Smooth muscle cell of the brain vasculature (primary cell): ENCODE data around the gene MAX.
"Not testable (repeated sequence)": the region's sequence is repeated elsewhere in the genome, so short reads cannot be mapped to it uniquely, and the experiment has no call there.

Experiments used
- DNase-seq: peaks from one replicate; pipeline ENCODE4 v3.0.0-alpha.2; 2012; ENCODE audit warnings: low read depth, low spot score

MAX gene

DNA sequence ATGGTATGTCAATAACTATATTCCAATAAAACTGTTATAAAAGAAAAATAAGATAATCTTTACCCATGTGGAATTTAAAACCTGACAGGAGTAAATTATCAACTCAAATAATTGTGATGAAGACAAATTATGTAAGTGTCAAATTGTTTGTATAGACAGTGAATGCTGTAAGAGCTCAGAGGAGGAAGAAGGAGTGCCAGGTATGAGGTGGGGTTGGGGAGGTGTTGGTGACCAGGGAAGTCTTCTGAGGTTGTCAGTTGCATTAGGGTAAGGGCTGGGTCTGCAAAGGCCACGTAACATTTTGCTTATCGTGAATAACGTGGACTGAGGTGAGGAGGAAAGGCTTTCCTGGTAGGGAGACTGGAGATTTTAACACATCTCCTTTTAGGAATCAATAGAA lies 2.5 kb upstream of the MAX start:
- DNase-seq: no peak

GRCh38 chr14:65103150-65103760 lies 938 bp upstream of the MAX start:
- DNase-seq: no peak

DNA sequence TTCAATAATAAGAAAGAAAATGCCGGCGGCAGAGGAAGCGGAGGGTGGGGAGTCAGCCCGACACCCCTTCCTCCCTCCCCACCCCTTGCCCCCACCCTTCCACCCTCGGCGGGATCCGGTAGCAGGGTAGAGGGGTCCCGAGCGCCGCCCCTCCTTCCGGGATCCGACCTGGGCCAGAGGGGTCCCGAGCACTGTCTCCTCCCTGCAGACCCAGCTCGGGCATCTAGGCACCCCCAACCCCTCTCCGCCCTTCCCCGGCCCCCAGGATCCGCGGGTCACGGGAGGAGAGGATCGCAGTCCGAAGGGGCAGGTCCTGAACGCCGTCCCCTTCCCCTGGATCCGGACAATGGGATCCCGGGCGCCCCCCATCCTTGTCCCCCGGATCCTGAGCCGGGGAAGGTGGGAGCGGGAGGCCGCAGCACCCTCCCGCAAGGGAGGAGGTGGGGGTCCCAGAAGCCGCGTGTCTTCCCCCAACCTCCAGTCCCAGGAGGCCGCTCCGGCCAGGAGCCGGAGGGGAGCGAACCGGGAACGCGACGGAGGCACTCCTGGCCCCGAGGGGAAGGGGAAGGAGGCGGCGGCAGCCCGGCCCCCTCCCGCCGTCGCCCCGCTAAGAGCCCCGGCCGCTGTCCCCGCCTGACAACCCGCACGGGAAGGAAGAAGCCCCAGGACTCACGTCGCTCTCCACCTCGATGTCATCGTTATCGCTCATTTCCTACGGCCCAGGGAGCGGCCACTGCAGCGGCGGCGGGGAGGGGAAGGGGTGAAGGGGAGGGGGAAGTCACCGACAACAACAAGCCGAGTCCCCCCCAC lies 481 bp downstream of the MAX start:
- no peak for DNase-seq

DNA sequence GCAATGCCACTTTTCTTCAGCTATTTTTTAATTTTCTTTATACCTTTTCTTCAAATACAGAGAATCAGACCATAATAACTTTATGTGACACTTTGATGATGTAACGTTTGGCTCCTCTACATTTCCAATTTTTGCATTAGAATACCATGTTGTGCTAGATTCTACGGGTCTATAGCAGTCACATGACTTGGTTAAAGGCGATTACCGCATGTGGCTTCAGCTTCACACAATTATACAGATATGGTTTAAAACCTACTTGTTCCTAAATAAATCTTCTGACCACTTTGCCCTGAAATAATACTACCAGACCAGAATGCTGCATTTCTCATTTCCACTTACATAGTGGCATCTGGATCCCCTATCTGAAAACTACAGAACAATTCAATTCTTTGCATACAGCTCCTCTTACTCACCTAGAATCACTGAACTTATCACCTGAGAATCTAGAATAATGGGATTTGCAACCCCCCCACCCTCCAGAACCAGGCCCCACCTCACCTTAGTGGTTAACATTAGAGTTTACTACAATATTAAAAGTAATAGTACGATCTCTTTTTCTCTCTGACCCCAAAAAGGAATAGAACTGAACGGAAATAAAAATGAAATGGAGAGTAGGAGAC lies 1.3 kb downstream of the MAX start:
- no peak for DNase-seq

- no peak for DNase-seq
Observed at GRCh38 chr14:65098586-65098985, 3.7 kb downstream of the MAX start.

DNA sequence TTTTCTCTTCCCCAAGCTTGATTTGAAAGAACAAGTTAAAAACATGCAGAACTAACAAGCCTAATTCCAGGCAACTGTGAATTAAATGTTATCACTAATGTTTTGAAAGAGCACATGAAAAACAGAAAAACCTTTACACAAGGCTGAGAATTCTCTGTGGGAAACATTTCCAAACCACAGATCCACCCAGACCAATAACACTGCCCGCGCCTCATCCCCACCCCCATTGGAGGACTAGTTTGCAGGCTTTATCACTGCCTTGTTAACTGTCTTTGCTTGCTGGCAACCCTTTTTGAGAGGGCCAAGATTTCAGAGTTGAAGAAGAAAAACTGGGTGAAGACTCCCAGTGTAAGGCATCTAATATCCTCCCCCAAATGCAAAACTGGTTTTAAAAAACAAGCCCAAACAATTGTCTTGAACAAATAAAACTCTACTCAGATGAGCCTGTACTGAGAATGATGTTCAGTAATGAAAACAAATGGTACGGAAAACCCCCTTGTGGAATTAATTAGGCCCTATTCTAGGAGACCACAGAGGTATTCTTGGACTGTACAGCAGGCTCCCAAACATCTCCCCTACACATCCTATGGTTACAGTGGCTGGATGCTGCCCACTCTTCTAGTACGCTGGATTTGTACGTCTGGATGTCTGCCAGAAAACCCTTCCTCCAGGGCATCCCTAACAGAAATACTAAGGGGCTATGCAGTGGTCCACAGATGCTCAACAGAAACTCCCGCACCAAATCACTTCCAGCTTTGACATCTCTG lies 5.8 kb downstream of the MAX start:
- DNase-seq: no peak

GRCh38 chr14:65095633-65096205 lies 6.6 kb downstream of the MAX start:
- no peak for DNase-seq

DNA sequence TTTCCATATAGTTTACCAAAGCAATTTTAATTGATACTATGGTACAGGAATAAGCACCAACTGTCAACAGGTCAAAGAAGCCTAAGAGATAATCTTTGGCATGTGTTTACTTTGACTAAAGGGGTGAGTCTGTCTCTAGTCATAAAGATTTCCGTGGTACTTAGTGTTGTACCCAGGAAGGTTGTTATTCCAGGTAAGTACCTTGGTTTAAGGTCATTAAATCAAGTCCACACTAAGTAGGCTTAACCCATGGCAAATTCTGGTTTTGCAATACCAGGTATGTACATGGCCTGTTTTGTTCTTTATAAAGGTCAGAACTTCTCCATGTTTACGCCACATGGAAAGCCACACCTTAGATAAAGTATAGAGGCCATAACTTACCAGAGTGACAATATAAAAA lies 10.0 kb downstream of the MAX start:
- DNase-seq: no peak

GRCh38 chr14:65087835-65088234 lies 14.5 kb downstream of the MAX start:
- DNase-seq: not testable (repeated sequence)

DNA sequence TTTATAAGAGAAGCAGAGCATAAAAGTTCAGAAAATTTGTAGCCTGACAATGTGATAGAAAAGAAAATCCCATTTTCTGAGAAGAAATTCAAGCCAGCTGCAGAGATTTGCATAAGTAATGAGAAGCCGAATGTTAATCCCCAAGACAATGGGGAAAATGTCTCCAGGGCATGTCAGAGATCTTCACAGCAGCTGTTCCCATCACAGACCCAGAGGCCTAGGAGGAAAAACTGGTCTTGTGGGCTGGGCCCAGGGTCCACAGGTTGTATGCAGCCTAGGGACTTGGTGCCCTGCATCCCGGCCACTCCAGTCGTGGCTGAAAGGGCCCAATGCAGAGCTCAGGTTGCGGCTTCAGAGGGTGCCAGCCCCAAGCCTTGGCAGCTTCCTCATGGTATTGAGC lies 15.6 kb downstream of the MAX start:
- not testable (repeated sequence) for DNase-seq

DNA sequence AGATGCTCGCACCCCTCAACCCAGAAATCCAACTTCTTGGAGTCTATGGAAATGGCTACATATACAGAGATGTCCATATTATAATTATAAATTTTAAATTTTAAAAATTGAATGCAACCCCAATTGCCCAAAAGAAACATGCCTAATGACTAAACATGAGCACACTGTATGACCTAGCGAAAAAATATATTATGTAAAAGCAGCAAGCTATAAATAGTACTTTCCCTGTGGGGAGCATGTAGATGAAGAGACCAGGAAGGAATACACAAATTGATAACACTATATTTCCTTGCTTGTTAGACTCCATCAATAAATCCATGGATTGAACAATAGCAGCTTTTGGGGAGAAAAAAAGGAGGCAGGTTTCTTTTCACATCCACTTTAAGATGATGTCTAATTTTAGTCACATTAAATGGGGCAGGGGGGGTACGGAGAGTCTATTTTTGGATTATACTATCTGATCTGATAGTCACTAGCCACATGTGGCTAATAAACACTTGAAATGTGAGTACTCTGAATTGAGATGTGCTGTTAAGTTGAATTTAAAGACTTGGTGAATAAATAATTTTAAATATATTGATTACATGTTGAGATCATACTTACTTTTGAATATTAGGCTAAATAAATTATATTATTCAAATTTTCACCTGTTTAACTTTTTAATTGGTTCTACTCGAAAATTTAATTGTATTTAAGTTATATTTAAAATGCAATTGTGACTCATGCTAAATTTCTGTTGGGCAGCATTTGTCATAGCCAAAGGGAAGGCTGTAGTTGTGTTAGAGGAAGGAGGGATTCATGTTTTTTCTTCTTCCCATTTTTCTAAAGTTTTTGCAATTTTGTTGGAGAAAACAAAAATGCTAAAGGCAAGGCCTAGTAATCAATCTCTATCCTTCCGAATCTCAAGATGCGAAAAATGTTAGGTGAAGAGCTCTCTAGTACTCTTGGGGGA lies 17.5 kb downstream of the MAX start:
- no peak for DNase-seq

DNA sequence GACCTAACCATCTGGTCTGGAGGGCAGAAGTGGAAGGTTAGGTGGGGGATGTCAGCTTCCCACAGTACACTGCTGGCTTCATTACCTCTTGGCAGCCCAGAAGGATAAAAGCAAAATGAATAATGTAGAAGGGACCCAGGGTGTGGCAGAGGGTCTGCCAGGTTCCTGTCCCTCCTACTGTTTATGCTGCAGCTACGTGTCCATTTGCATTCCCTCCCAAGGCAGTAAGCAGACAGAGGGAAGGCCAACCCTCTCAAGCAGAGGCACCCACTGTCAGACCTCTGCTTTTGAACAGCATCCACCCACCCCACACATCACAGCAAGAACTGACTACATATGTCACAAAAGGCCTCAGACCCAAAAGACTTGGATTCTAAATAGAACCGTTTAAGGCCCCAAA lies 19.4 kb downstream of the MAX start:
- no peak for DNase-seq

GRCh38 chr14:65080960-65081747 lies 21.2 kb downstream of the MAX start:
- DNase-seq: no peak

DNA sequence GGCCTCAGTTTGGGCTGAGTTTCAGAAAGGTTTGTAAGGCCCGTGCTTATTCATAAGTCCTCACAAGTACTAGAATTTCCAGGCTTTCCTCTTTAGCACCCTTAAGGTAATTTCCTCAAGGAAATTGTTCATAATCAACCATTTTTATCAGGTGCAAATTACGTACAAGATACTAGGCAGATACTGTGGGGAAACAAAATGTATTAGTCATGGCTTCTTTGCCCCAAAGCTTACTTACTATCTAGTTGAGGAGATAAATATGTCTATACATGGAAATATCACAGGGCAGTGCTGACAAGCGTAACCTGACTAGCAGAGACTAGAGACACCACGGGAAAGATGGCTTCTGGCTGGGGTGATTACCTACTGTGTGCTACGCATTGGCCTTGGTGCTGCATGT lies 22.5 kb downstream of the MAX start:
- no peak for DNase-seq

- DNase-seq: no peak
Observed at GRCh38 chr14:65079201-65079600, 23.1 kb downstream of the MAX start.

- DNase-seq: no peak
Observed at GRCh38 chr14:65077318-65077717, 25.0 kb downstream of the MAX start.

DNA sequence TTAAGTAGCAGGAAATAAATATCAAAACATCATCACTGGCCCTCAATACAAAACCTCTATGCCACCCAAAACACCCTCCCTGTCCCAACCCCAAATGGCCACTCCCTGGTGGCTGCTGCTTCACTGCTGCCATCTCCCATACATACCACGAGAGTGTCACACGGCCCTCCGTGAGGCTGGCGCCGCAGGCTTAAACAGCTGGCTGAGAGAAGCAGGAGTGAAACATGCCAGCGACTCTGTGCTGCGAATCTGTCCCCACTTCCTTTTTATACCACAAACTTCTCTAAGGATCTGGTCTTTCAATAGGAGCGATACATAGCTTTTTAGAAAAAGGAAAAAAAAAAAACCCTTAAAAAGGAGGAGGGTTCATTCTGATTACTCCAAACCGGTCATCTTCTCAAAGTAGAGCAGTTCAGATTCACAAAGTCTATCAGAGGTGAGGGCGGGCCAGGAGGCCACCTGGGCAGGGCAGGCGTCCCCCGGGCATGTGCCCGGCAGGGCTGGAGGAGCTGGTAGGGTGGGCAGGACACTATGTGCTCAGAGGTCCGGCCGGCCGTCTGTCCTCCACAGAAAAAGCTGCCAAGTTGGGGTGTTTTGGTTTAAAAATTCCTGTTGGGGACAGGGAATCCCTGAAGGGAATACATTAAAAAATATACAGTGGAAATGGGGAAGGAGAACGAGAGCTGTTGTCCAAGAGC lies 26.5 kb downstream of the MAX start:
- no peak for DNase-seq

DNA sequence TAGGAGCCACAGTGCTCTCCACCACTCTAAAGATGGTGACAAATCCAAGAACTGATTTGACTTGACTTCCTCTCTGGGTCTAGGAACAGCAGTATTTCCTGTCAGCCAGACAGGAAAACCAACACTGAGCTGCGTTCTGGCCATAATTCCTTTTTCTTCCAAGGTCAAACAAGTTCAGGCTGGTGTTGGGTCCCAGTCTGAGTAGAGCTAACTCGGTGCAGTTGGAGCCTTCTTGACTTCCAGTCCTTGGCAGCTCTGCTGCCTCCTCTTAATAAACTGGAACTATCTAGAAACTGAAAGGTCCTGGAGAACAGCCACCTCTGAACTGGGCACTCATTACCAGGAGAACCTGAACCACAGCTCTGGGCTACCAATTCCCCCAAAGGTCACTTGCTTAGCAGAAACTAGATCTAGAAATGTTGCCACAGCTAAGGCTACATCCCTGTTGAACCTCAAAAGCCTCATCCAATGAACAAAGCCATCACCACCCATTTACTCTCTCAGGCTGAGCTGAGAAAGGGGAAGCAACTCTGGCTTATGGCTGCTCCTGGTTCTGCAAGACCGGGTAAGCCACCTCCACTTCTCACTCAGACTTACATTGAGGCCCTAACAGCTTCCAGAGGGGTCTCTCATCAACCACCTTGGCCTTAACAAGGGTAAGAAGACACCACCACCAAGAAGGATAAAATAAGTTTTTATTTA lies 27.7 kb downstream of the MAX start:
- no peak for DNase-seq
